ENCODE measurements around the gene TSC22D1.

TSC22D1 gene

GRCh38 chr13:44400736-44401135 is 175.4 kb downstream of the TSC22D1 start:
- no peak for DNase-seq

DNA sequence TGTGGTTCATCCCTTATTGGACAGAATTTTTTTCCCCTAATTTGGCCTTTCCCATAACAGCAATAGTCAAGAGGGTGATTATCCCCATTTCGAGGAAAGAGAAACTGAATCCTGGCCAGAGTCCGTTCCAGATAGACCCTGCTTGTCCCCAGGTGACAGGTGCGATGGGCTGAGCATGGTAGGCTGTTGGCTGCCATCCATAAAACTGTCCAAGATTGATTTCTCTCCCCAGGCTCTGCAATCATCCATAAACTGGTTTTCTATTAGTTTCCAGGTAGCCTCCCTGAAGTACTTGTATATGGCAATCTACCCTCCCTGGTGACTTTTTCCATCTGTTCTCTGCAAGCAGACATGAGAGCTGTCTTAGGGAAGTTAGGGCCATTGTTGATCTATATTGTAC is 177.1 kb downstream of the TSC22D1 start:
- DNase-seq: no peak

GRCh38 chr13:44398606-44399005 is 177.5 kb downstream of the TSC22D1 start:
- no peak for DNase-seq

DNA sequence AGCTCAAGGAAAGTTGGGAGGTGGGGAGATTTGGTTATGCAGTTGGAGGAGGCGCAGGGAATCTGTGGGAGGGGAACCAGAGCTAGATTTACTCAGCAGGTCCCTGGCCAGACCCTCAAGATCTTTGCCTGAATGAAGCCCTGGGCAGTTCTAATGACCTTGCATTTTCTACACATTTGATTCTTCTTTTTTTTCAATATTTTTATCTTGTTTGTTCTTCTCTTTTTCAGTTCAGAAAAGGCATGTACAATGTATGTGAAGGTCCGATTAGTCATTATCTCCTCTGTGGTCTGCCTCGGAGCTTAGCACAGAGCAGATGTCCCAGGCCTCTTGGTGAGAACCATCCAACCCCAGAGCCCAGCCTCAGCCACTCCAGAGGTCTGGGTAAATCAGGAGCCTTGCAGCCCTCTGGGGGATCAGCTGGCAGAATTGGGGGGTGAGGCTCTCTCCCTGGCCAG is 178.3 kb downstream of the TSC22D1 start:
- DNase-seq: no peak

DNA sequence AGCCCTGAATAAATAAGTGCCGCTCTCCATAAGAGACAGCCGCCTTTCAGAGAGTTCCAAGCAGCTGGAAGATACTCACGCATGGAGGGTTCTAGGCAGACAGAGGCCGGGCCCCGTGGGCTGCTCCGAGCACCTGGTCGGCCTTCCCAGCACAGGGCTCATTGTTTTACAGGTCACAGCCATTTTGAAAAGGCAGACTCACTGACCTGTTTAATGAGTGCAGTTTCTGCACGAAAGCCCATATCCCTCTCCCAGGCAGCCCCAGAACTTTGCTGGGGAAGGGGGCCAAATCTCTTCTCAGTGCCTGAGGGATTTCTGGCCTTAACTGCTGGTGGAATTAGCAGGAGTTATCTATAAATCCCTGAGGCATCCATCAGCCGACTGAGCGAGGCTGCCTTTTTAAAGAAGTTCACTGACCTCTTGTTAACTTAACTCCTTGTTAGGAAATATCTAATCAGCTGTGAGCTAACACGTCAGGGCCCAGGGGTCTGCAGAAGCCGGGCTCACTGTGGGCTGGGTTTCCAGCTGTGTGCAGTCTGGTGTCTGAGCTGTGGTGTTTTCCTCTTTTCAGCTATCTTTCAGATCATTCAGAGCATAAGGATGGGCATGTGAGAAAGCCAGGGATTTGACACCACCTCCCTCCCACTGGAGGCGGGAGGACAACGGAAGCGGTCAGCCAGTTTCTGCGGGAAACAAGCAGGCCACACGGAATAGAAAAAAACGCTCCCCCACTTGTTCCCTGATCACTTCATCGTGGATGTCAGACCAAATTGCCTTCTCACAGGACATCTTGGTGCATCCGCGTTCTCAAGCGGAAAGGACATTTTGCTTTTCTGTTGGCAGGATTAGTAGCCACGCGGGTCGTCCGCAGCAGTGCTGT is 179.2 kb downstream of the TSC22D1 start:
- DNase-seq: no peak

- DNase-seq: no peak
These were observed 180.0 kb downstream of the TSC22D1 start for GRCh38 chr13:44395976-44396694.

- DNase-seq: no peak
These were observed 181.5 kb downstream of the TSC22D1 start for GRCh38 chr13:44394658-44395057.

DNA sequence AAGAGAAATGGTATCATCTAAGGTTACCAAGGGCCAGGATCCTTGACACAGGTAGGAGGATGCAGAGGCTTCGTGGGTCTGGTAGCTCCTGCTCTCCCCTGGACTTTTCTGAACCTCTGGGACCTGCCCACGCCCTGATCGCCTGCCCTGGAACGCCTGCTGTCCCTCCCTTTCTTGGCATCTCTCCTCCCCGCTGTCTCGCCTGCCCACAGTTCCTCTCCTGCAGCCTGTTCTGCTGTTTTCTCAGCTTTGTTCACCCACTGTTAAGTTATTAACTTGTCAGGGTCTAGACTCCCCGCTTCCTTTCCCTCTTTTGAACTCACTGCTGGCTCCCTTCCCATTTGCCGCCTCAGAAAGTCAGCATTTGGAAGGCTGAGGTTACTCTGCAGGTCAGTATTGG is 182.7 kb downstream of the TSC22D1 start:
- DNase-seq: no peak

DNA sequence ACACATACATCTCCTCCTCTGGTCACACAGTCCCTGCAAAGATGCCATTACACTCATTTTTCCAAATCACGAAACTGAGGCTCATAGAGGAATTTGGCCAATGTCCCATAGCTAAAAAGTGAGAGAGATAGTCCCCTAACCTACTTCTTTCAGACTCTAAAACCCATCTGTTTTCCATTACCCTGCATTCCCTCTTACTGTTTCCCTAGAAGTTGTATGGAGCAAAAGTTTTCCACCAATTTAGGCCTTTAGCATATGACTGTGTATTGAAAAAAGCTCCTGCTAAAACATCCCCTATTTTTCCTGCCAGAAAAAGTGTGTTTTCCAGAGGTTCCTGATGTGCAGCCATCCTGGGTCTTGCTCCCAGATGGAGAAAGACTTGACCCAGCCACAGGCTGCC is 186.3 kb downstream of the TSC22D1 start:
- no peak for DNase-seq

- no peak for DNase-seq
These were observed 187.0 kb downstream of the TSC22D1 start for GRCh38 chr13:44389060-44389666.

GRCh38 chr13:44388427-44389059 is 187.6 kb downstream of the TSC22D1 start:
- DNase-seq: no peak

DNA sequence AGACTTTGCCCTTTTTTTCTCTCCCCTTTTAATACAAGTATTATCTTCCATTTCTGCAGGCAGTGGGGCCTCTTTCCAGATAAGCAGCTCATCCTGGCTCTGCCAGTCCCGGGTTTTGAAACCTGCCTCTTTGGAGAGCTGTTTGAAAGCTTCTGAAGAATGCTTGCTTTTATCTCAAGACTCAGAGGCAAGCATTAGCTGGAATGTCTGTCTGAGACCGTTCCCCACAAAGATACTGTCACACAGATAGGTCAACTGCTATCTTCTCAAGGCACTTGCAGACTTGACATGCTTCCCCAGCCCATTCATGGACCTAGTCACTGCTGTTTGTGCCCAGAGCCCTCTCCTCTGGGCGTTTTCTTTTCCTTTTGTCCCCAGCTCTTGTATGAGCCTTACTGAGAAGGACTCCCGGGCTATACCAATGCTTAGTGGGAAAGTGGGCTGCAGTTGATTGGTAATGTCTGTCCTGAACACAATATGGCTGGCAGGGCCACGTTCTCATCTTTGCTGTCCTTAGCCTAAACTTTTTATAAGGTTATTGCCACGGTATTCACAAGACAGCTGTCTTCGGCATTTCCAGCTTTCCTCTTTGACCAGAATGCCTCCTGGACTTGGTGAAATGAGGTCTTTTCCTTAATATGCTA is 189.1 kb downstream of the TSC22D1 start:
- DNase-seq: no peak

DNA sequence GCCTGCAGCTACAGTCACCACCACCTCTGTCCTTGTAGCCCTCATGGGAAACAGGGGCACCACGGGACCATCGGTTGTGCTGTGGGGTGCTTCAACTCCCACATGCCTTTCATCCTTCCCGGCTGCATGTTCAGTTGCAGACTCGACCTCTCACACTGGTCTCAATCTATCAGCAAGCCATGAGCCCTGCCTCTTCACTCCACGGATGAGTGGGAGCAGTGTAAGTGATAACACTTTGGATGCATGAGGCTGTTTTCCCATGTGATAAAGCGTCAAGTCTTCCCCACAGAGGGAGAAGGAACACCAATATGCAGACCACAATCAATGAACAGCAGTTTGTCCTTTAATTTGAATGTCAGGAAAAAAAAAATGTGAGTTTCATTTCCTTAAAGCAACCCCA is 190.3 kb downstream of the TSC22D1 start:
- no peak for DNase-seq

DNA sequence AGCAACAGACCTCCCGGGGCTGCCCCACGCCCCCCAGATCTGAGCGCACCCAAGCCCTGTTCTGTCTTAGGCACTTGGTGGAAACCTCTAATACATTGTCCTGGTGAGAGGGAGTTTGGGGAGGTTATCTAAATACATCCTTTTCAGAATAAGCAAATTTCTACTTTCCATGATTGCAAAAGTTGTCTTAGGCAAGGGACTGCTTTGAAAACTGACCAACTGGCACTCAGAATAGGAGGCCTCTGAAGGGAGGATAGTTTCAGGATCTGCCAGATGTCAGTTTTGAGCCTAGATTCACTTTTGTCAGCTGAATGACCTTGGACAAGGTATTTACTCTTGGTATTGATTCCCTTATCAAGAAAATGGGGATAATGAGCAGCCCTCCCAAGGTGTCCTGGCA is 190.7 kb downstream of the TSC22D1 start:
- no peak for DNase-seq

GRCh38 chr13:44384778-44385177 is 191.4 kb downstream of the TSC22D1 start:
- no peak for DNase-seq

GRCh38 chr13:44383945-44384344 is 192.2 kb downstream of the TSC22D1 start:
- DNase-seq: no peak

GRCh38 chr13:44382635-44383145 is 193.4 kb downstream of the TSC22D1 start:
- DNase-seq: no peak
